ENCODE measurements around the gene HLA-DOB. TPM values are rescaled to one million over a fixed set of nuclear protein-coding genes. Genes with fewer than 3 reads are reported as not detected.
A peak's percentile ranks its signal among the peaks of the same experiment; 100 is the strongest.

The HLA-DOB gene
- total RNA-seq, 2 experiments from 2014 or later = 15.6 to 17.0 TPM

GRCh38 chr6:32852844-32853540 lies 36.2 kb upstream of the HLA-DOB start:
- peak overlapping the region; percentile 100 for H3K27ac Mint-ChIP-seq
- ChIA-PET CTCF (interaction anchor here (0.7 to 9.6 kb wide), 18 partner anchors 8 to 223 kb away, joined by 3 to 400 read pairs (median 4); partner anchors contain the start of genes BRD2, HLA-DMA, HLA-DPB1 and PSMB8), POLR2A (interaction anchor here (0.8 to 9.1 kb wide), 13 partner anchors 11 to 131 kb away, joined by 3 to 812 read pairs (median 7); partner anchors contain the start of genes BRD2, HLA-DMA, PSMB8 and TAP2)
- DNase-seq = peak; percentile 58
- H3K36me3 Mint-ChIP-seq (ENCODE audit: low read depth) = peaks cover 86% of the 10 kb centered on the region
- H3K4me3 Mint-ChIP-seq = peak overlapping the region; percentile 97
- H3K4me1 Mint-ChIP-seq (ENCODE audit: low read depth) = peaks cover 58% of the 10 kb centered on the region
- ATAC-seq = peak; percentile 18
- H3K9me3 Mint-ChIP-seq (ENCODE audit: insufficient read depth) = no peaks in the 10 kb centered on the region
- no peaks in the 10 kb centered on the region for H3K27me3 Mint-ChIP-seq (ENCODE audit: low read depth)

DNA sequence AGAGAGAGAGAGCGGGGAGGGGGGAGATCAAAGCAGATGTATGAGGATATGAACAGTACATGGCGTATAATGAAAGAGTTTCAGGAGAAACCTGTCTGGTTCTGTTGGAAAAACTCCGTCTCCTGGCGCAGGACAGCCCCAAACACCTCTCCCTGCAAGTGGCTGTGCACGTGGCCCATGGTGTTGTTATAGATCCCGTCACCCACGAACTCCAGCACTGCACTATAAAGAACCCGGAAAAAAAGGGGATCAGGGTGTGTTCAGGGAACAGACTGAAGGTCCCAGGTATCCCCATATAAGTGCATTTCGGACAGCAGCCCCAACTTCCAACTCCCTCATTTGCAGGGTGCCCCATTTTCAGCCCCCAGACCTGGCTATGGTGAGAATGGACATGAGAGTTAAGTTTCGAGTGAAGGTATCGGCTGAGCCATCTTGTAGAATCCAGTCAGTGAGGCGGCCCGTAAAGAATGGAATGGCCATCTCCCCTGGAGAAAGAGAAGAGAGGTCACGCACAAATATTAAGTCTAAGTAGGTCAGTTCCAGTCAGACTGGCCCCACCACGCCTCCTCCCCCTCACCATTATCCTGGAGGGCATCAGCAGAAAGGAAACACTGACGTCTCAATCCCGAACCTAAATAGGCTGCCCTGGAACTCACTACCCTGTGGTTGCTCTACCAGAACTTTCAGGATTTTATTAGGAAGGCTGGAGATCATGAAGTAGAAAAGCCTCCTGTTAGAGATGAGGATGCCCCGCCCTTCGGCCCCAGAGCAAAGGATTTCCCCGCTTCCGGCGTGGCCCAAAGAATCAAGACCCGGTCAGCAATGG lies 35.4 kb upstream of the HLA-DOB start:
- Mint-ChIP-seq H3K27me3 (ENCODE audit: low read depth) (no peaks in the 10 kb centered on the region), H3K27ac (peak overlapping the region; percentile 100), H3K4me1 (ENCODE audit: low read depth) (peaks cover 58% of the 10 kb centered on the region), H3K36me3 (ENCODE audit: low read depth) (peaks cover 86% of the 10 kb centered on the region), H3K9me3 (ENCODE audit: insufficient read depth) (no peaks in the 10 kb centered on the region), H3K4me3 (peak overlapping the region; percentile 97)
- DNase-seq (peak; percentile 53), ATAC-seq (no peak)
- ChIA-PET CTCF (interaction anchor here (1.1 to 9.6 kb wide), 7 partner anchors 7 to 132 kb away, joined by 5 to 400 read pairs (median 44); partner anchors contain the start of genes BRD2, PSMB8 and TAP2), POLR2A (interaction anchor here (1.0 to 9.1 kb wide), 14 partner anchors 10 to 132 kb away, joined by 3 to 812 read pairs (median 15); partner anchors contain the start of genes BRD2, HLA-DMA, PSMB8 and TAP2)

DNA sequence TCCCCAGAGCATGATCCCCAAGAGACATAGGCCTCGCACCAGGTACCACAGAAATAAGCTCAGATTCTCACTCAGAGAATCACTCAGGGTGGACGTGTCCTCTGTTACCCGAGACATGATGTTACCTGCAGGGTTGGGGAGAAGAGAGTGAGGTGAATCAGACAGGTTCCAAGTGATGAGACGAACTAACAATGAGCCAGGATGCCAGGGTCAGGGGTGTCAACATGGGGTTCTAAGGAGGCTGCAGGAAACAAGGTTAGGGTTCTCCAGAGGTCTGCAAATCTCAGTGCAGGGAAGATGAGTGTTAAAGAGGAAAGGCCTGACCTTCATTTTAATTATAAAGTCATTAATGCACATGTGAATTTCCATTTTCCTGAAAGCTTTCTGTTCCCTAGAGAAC lies 34.2 kb upstream of the HLA-DOB start:
- POLR2A ChIA-PET = interaction anchor here (1.0 to 3.4 kb wide), 7 partner anchors 9 to 123 kb away, joined by 3 to 53 read pairs (median 7); partner anchors contain the start of gene TAP2
- no peaks in the 10 kb centered on the region for H3K9me3 Mint-ChIP-seq (ENCODE audit: insufficient read depth)

GRCh38 chr6:32849126-32849525 lies 32.3 kb upstream of the HLA-DOB start:
- peak overlapping the region; percentile 65 for H3K27ac Mint-ChIP-seq
- no peaks in the 10 kb centered on the region for H3K27me3 Mint-ChIP-seq (ENCODE audit: low read depth)
- H3K36me3 Mint-ChIP-seq (ENCODE audit: low read depth) = peaks cover 84% of the 10 kb centered on the region
- peaks cover 58% of the 10 kb centered on the region for H3K4me1 Mint-ChIP-seq (ENCODE audit: low read depth)
- DNase-seq (peak; percentile 20), ATAC-seq (no peak)
- peak overlapping the region; percentile 98 for H3K4me3 Mint-ChIP-seq
- H3K9me3 Mint-ChIP-seq (ENCODE audit: insufficient read depth) = no peaks in the 10 kb centered on the region
- ChIA-PET CTCF (interaction anchor here (1.4 to 3.4 kb wide), 2 partner anchors 11 to 19 kb away, joined by 5 to 44 read pairs; partner anchors contain the start of gene TAP2), POLR2A (interaction anchor here (1.1 to 3.4 kb wide), 3 partner anchors 10 to 123 kb away, joined by 3 to 53 read pairs (median 18); partner anchors contain the start of gene TAP2)

More for the DNA sequence above, 34.2 kb upstream of the HLA-DOB start:
- Mint-ChIP-seq H3K27ac (peak overlapping the region; percentile 100), H3K36me3 (ENCODE audit: low read depth) (peaks cover 86% of the 10 kb centered on the region), H3K4me1 (ENCODE audit: low read depth) (peaks cover 58% of the 10 kb centered on the region), H3K27me3 (ENCODE audit: low read depth) (no peaks in the 10 kb centered on the region), H3K4me3 (peak overlapping the region; percentile 97)
- peak; percentile 19 for DNase-seq
- CTCF ChIA-PET = interaction anchor here (0.9 to 3.4 kb wide), 5 partner anchors 10 to 134 kb away, joined by 3 to 44 read pairs (median 6); partner anchors contain the start of genes HLA-DMA and TAP2
- ATAC-seq = no peak

DNA sequence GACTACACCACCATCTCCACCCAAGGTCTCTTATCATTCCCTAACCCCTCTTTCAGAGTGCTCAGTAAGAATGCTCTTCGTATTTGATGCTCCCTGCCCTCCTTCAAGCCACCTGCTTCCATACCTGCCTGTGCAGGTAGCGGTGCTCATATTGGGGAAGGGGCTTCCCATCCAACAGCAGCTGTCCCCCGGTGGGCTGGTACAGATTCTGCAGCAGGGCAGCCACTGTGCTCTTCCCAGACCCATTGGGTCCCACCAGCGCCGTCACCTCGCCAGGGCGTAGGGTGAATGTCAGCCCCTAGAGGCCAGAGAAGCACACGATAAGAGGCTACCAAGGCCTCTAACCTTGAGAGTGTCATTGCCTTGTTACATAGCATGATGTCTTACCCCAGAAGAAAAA lies 31.0 kb upstream of the HLA-DOB start:
- H3K9me3 Mint-ChIP-seq (ENCODE audit: insufficient read depth) = no peaks in the 10 kb centered on the region
- ATAC-seq (no peak), DNase-seq (peak; percentile 20)
- H3K27me3 Mint-ChIP-seq (ENCODE audit: low read depth) = no peaks in the 10 kb centered on the region
- peaks cover 91% of the 10 kb centered on the region for H3K36me3 Mint-ChIP-seq (ENCODE audit: low read depth)
- CTCF ChIA-PET = interaction anchor here (1.3 kb wide), 1 partner anchor 9 kb away, joined by 7 read pairs; the partner anchor contains the start of gene TAP2
- H3K27ac Mint-ChIP-seq = peak overlapping the region; percentile 65
- POLR2A ChIA-PET = interaction anchor here (10.4 to 11.9 kb wide), 2 partner anchors 19 to 124 kb away, joined by 240 to 381 read pairs; partner anchors contain the start of gene BRD2
- peak overlapping the region; percentile 98 for H3K4me3 Mint-ChIP-seq
- H3K4me1 Mint-ChIP-seq (ENCODE audit: low read depth) = peaks cover 58% of the 10 kb centered on the region

DNA sequence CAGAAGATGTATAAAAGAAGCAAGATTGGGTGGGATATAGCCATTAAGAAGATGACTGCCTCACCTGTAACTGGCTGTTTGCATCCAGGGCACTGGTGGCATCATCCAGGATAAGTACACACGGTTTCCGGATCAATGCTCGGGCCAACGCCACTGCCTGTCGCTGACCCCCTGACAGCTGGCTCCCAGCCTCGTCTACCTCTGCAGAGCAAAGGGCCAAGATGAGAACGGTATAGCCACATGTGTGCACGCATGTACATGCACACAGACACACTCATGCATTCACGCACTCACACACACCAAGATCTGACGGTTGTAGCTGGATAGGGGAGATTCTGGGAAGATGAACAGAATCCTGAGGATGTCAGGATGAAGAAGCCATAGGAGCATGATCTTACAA lies 30.2 kb upstream of the HLA-DOB start:
- Mint-ChIP-seq H3K4me3 (peak overlapping the region; percentile 98), H3K27me3 (ENCODE audit: low read depth) (no peaks in the 10 kb centered on the region), H3K27ac (peak overlapping the region; percentile 65), H3K36me3 (ENCODE audit: low read depth) (peaks cover 91% of the 10 kb centered on the region), H3K9me3 (ENCODE audit: insufficient read depth) (no peaks in the 10 kb centered on the region), H3K4me1 (ENCODE audit: low read depth) (peaks cover 63% of the 10 kb centered on the region)
- CTCF ChIA-PET = interaction anchor here (1.3 to 10.8 kb wide), 2 partner anchors 8 to 21 kb away, joined by 7 to 512 read pairs; partner anchors contain the start of gene TAP2
- ATAC-seq (no peak), DNase-seq (peak; percentile 20)
- POLR2A ChIA-PET = interaction anchor here (0.6 to 11.9 kb wide), 6 partner anchors 9 to 466 kb away, joined by 3 to 812 read pairs (median 126); partner anchors contain the start of genes BRD2, PSMB9, TAP1 and TAP2

DNA sequence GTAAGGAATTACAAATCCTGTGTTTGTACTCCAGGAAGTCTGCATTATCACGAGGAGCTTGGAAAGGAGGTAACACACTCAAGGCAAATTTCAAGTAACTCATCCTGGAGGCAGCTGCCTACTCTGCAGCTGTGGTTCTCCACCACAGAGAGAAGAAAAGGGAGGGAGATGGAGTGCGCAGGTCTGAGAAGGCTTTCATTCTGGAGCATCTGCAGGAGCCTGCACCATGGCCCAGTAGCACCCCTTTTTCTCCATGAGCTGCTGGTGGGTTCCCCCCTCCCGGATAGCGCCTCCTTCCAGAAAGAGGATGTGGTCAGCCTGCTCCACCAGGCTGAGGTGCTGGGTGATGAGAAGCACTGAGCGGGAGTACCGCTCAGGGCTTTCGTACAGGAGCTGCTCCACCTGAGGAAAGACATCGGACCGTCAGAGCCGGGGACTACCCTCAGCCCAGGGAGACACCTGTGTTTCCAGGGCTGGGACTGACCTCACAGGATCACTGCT lies 28.6 kb upstream of the HLA-DOB start:
- ATAC-seq = peak; percentile 18
- H3K27me3 Mint-ChIP-seq (ENCODE audit: low read depth) = no peaks in the 10 kb centered on the region

DNA sequence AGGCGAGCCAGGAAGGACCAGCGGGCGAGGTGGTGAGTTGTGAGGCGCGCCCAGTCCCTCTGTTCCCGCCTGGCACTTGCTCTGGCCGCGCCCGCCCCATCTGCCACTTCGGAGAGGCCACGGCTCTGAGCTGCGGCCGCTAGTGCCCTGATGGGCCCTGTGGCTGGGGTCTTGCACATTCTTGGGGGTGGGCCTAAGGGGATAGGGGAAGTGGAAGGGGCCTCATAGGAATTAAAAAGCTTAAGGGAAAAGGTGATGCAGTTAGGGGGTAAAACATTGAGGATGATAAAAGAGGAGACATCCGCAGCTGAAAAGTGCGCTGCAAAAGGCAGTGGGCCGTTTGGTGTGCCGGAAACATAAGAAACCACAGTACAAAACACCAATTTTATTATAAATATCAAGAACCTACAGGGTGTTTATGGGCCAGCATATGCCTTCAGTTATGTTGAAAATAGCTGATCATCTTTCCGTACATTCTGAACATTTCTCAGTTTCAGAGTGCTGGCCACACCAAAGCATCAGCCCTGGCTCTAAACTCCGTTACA lies 28.1 kb upstream of the HLA-DOB start:
- Mint-ChIP-seq H3K4me3 (peak overlapping the region; percentile 98), H3K36me3 (ENCODE audit: low read depth) (peaks cover 91% of the 10 kb centered on the region), H3K4me1 (ENCODE audit: low read depth) (peaks cover 69% of the 10 kb centered on the region), H3K27me3 (ENCODE audit: low read depth) (no peaks in the 10 kb centered on the region), H3K9me3 (ENCODE audit: insufficient read depth) (no peaks in the 10 kb centered on the region), H3K27ac (peak overlapping the region; percentile 99)
- ATAC-seq = no peak
- ChIA-PET CTCF (interaction anchor here (0.9 to 10.8 kb wide), 11 partner anchors 10 to 140 kb away, joined by 3 to 512 read pairs (median 9); partner anchors contain the start of genes HLA-DMA, PSMB9 and TAP1), POLR2A (interaction anchor here (0.6 to 11.9 kb wide), 24 partner anchors 10 to 1193 kb away, joined by 3 to 812 read pairs (median 4); partner anchors contain the start of genes BRD2, HLA-DMA, PSMB9 and RPS18)
- no peak for DNase-seq

More for the DNA sequence above, 28.6 kb upstream of the HLA-DOB start:
- peak; percentile 74 for DNase-seq
- Mint-ChIP-seq H3K4me1 (ENCODE audit: low read depth) (peaks cover 69% of the 10 kb centered on the region), H3K9me3 (ENCODE audit: insufficient read depth) (no peaks in the 10 kb centered on the region), H3K36me3 (ENCODE audit: low read depth) (peaks cover 91% of the 10 kb centered on the region), H3K4me3 (peak overlapping the region; percentile 98), H3K27ac (peak overlapping the region; percentile 99)
- ChIA-PET POLR2A (interaction anchor here (0.6 to 11.9 kb wide), 17 partner anchors 10 to 650 kb away, joined by 3 to 812 read pairs (median 5); partner anchors contain the start of genes BRD2, HLA-DMA, PSMB9 and RPS18), CTCF (interaction anchor here (0.9 to 10.8 kb wide), 13 partner anchors 9 to 139 kb away, joined by 3 to 512 read pairs (median 4); partner anchors contain the start of genes HLA-DMA, PSMB9 and TAP1)

GRCh38 chr6:32843979-32844838 lies 27.4 kb upstream of the HLA-DOB start, which contains the start of gene PSMB8:
TSS of gene PSMB8 (minus strand) at chr6:32844047. CDS start at chr6:32843996, 51 bp downstream.
- Mint-ChIP-seq H3K27me3 (ENCODE audit: low read depth) (no peaks in the 10 kb centered on the region), H3K4me3 (peak within 1 kb of the TSS; percentile 98), H3K9me3 (ENCODE audit: insufficient read depth) (no peaks in the 10 kb centered on the region), H3K36me3 (ENCODE audit: low read depth) (peaks cover 93% of the 10 kb centered on the region), H3K4me1 (ENCODE audit: low read depth) (peaks cover 71% of the 10 kb centered on the region), H3K27ac (peak within 1 kb of the TSS; percentile 99)
- ATAC-seq (peak; percentile 70), DNase-seq (peak; percentile 99)
- POLR2A ChIA-PET = interaction anchor here (0.6 to 11.9 kb wide), 22 partner anchors 11 to 1859 kb away, joined by 3 to 812 read pairs (median 4); partner anchors contain the start of genes BRD2, PSMB9, RPS18 and TAP1
- CTCF ChIA-PET = interaction anchor here (1.2 to 10.8 kb wide), 7 partner anchors 10 to 140 kb away, joined by 3 to 512 read pairs (median 10); partner anchors contain the start of genes HLA-DMA, PSMB9 and TAP1

Measured in activated CD8-positive, alpha-beta T cell treated with anti-CD3 and anti-CD28 coated beads, Interleukin-2, amount 10 ng/mL, durations not matched to agents 7 days and 5 days (primary cell).